ENCODE results near the gene DNAJB6.
A peak's percentile ranks its signal among the peaks of the same experiment; 100 is the strongest.

DNAJB6 gene

GRCh38 chr7:157437519-157438061 is 100.8 kb downstream of the DNAJB6 start:
- Histone ChIP-seq H3K18ac (ENCODE audit: low read length) (peak overlapping the region; percentile 68), H3K23ac (ENCODE audit: low read depth, low read length, poor library complexity) (peak overlapping the region; percentile 70), H3K79me1 (ENCODE audit: low read depth, low read length) (peaks cover 7% of the 10 kb centered on the region), H3K4me2 (ENCODE audit: insufficient read depth, low read length, poor library complexity, severe bottlenecking) (no peak overlapping the region), H3K27ac (replicated peaks; ENCODE audit: low read length) (no peak overlapping the region), H2BK120ac (ENCODE audit: low read depth, low read length) (no peak overlapping the region), H2AK5ac (ENCODE audit: low read depth, low read length) (peak overlapping the region; percentile 86), H3K27me3 (ENCODE audit: control insufficient read depth in 3 of 3, insufficient read depth in 3 of 3, low read depth in 1 of 3, low read length in 3 of 3) (peaks cover 0 to 3% (median 0%) of the 10 kb centered on the region in 3 experiments), H3K4me1 (ENCODE audit: control insufficient read depth in 2 of 2, insufficient read depth in 1 of 2, low read depth in 1 of 2, low read length in 2 of 2) (peaks cover 3 to 9% of the 10 kb centered on the region in 2 donors), H2BK5ac (ENCODE audit: low read length) (no peak overlapping the region), H2BK15ac (ENCODE audit: low read length) (peak overlapping the region; percentile 95), H3K9me3 (replicated peaks in 1 of 2; ENCODE audit: control insufficient read depth in 2 of 2, insufficient read depth in 1 of 2, low read depth in 1 of 2, low read length in 2 of 2) (peaks cover 12 to 16% of the 10 kb centered on the region in 2 donors), H4K91ac (ENCODE audit: low read depth, low read length, poor library complexity) (no peak overlapping the region), H3K36me3 (replicated peaks in 1 of 2; ENCODE audit: control insufficient read depth in 2 of 2, insufficient read depth in 2 of 2, low read length in 2 of 2) (peaks cover 0 to 4% of the 10 kb centered on the region in 2 donors), H4K8ac (ENCODE audit: low read depth, low read length) (peak overlapping the region; percentile 19), H2AFZ (ENCODE audit: low read length) (no peak overlapping the region), H3K4ac (ENCODE audit: low read length) (peak overlapping the region; percentile 14), H3K9ac (ENCODE audit: low read depth, low read length, poor library complexity) (no peak overlapping the region), H3K4me3 (ENCODE audit: low read length in 2 of 2) (no peak overlapping the region), H2BK12ac (ENCODE audit: low read length) (no peak overlapping the region), H3K14ac (ENCODE audit: low read length) (peak overlapping the region; percentile 87)
- no CpG with 5 or more reads among the region's 9 CpGs for WGBS, 2 donors (ENCODE audit: extremely low coverage in 2 of 2, insufficient read length in 2 of 2, insufficient replicate concordance in 1 of 2)
- DNase-seq (ENCODE audit: low spot score) = no peak

- H3K23ac ChIP-seq (ENCODE audit: low read depth, low read length, poor library complexity) = no peak overlapping the region
- H3K36me3 ChIP-seq (replicated peaks in 1 of 2; ENCODE audit: control insufficient read depth in 2 of 2, insufficient read depth in 2 of 2, low read length in 2 of 2) = peaks cover 0 to under 1% of the 10 kb centered on the region in 2 donors
- no peak overlapping the region for H2AFZ ChIP-seq (ENCODE audit: low read length)
- H3K79me1 ChIP-seq (ENCODE audit: low read depth, low read length) = peaks cover 4% of the 10 kb centered on the region
- H3K18ac ChIP-seq (ENCODE audit: low read length) = peak overlapping the region; percentile 60
- H3K27ac ChIP-seq (replicated peaks; ENCODE audit: low read length) = no peak overlapping the region
- H2BK12ac ChIP-seq (ENCODE audit: low read length) = no peak overlapping the region
- H2AK5ac ChIP-seq (ENCODE audit: low read depth, low read length) = peak overlapping the region; percentile 91
- no peak overlapping the region for H4K91ac ChIP-seq (ENCODE audit: low read depth, low read length, poor library complexity)
- H4K8ac ChIP-seq (ENCODE audit: low read depth, low read length) = no peak overlapping the region
- no peak overlapping the region for H3K4me3 ChIP-seq (ENCODE audit: low read length in 2 of 2)
- H3K4me1 ChIP-seq (ENCODE audit: control insufficient read depth in 2 of 2, insufficient read depth in 1 of 2, low read depth in 1 of 2, low read length in 2 of 2) = peaks cover 2 to 4% of the 10 kb centered on the region in 2 donors
- no peak overlapping the region for H3K14ac ChIP-seq (ENCODE audit: low read length)
- peak overlapping the region; percentile 60 for H2BK5ac ChIP-seq (ENCODE audit: low read length)
- H3K9me3 ChIP-seq (replicated peaks in 1 of 2; ENCODE audit: control insufficient read depth in 2 of 2, insufficient read depth in 1 of 2, low read depth in 1 of 2, low read length in 2 of 2) = peaks cover 15 to 24% of the 10 kb centered on the region in 2 donors
- peaks cover 0 to 1% (median 0%) of the 10 kb centered on the region in 3 experiments for H3K27me3 ChIP-seq (ENCODE audit: control insufficient read depth in 3 of 3, insufficient read depth in 3 of 3, low read depth in 1 of 3, low read length in 3 of 3)
- WGBS, 2 donors (ENCODE audit: extremely low coverage in 2 of 2, insufficient read length in 2 of 2, insufficient replicate concordance in 1 of 2) = no CpG with 5 or more reads among the region's 18 CpGs
- H3K4me2 ChIP-seq (ENCODE audit: insufficient read depth, low read length, poor library complexity, severe bottlenecking) = no peak overlapping the region
- no peak overlapping the region for H3K4ac ChIP-seq (ENCODE audit: low read length)
- H2BK15ac ChIP-seq (ENCODE audit: low read length) = peak overlapping the region; percentile 89
- no peak for DNase-seq (ENCODE audit: low spot score)
- H3K9ac ChIP-seq (ENCODE audit: low read depth, low read length, poor library complexity) = no peak overlapping the region
- no peak overlapping the region for H2BK120ac ChIP-seq (ENCODE audit: low read depth, low read length)
Observed at GRCh38 chr7:157438121-157439025, 101.6 kb downstream of the DNAJB6 start.

GRCh38 chr7:157439149-157439548 is 102.3 kb downstream of the DNAJB6 start:
- H4K8ac ChIP-seq (ENCODE audit: low read depth, low read length) = no peak overlapping the region
- no peak overlapping the region for H2BK5ac ChIP-seq (ENCODE audit: low read length)
- no peak overlapping the region for H2AK5ac ChIP-seq (ENCODE audit: low read depth, low read length)
- H3K27ac ChIP-seq (replicated peaks; ENCODE audit: low read length) = no peak overlapping the region
- peaks cover 2% of the 10 kb centered on the region for H3K79me1 ChIP-seq (ENCODE audit: low read depth, low read length)
- H3K18ac ChIP-seq (ENCODE audit: low read length) = no peak overlapping the region
- H3K4me3 ChIP-seq (ENCODE audit: low read length in 2 of 2) = no peak overlapping the region
- peak overlapping the region; percentile 77 for H3K14ac ChIP-seq (ENCODE audit: low read length)
- H3K23ac ChIP-seq (ENCODE audit: low read depth, low read length, poor library complexity) = peak overlapping the region; percentile 26
- no peak for DNase-seq (ENCODE audit: low spot score)
- H3K36me3 ChIP-seq (replicated peaks in 1 of 2; ENCODE audit: control insufficient read depth in 2 of 2, insufficient read depth in 2 of 2, low read length in 2 of 2) = no peaks in the 10 kb centered on the region
- no peak overlapping the region for H2AFZ ChIP-seq (ENCODE audit: low read length)
- peaks cover 2% of the 10 kb centered on the region in 2 donors for H3K4me1 ChIP-seq (ENCODE audit: control insufficient read depth in 2 of 2, insufficient read depth in 1 of 2, low read depth in 1 of 2, low read length in 2 of 2)
- no peak overlapping the region for H3K4me2 ChIP-seq (ENCODE audit: insufficient read depth, low read length, poor library complexity, severe bottlenecking)
- H2BK120ac ChIP-seq (ENCODE audit: low read depth, low read length) = no peak overlapping the region
- H3K4ac ChIP-seq (ENCODE audit: low read length) = no peak overlapping the region
- no CpG with 5 or more reads among the region's 6 CpGs for WGBS, 2 donors (ENCODE audit: extremely low coverage in 2 of 2, insufficient read length in 2 of 2, insufficient replicate concordance in 1 of 2)
- peak overlapping the region; percentile 39 for H3K9ac ChIP-seq (ENCODE audit: low read depth, low read length, poor library complexity)
- H3K27me3 ChIP-seq (ENCODE audit: control insufficient read depth in 3 of 3, insufficient read depth in 3 of 3, low read depth in 1 of 3, low read length in 3 of 3) = no peaks in the 10 kb centered on the region
- no peak overlapping the region for H2BK12ac ChIP-seq (ENCODE audit: low read length)
- H4K91ac ChIP-seq (ENCODE audit: low read depth, low read length, poor library complexity) = no peak overlapping the region
- no peak overlapping the region for H2BK15ac ChIP-seq (ENCODE audit: low read length)
- H3K9me3 ChIP-seq (replicated peaks in 1 of 2; ENCODE audit: control insufficient read depth in 2 of 2, insufficient read depth in 1 of 2, low read depth in 1 of 2, low read length in 2 of 2) = peaks cover 13 to 32% of the 10 kb centered on the region in 2 donors

DNA sequence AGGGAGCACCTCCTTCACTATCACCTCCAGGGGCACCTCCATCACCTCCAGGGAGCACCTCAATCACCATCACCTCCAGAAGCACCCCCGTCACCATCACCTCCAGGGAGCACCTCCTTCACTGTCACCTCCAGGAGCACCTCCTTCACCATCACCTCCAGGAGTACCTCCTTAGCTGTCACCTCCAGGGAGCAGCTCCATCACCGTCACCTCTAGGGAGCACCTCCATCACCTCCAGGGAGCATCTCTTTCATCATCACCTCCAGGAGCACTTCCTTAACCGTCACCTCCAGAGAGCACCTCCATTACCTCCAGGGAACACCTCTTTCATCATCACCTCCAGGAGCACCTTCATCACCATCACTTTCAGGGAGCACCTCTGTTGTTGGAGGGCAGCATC is 103.0 kb downstream of the DNAJB6 start:
- H3K4me1 ChIP-seq (ENCODE audit: control insufficient read depth in 2 of 2, insufficient read depth in 1 of 2, low read depth in 1 of 2, low read length in 2 of 2) = peaks cover 2% of the 10 kb centered on the region in 2 donors
- H3K4me2 ChIP-seq (ENCODE audit: insufficient read depth, low read length, poor library complexity, severe bottlenecking) = no peak overlapping the region
- WGBS, 2 donors (ENCODE audit: extremely low coverage in 2 of 2, insufficient read length in 2 of 2, insufficient replicate concordance in 1 of 2) = no CpG with 5 or more reads among the region's 3 CpGs
- H4K91ac ChIP-seq (ENCODE audit: low read depth, low read length, poor library complexity) = no peak overlapping the region
- H2BK120ac ChIP-seq (ENCODE audit: low read depth, low read length) = no peak overlapping the region
- no peak overlapping the region for H3K18ac ChIP-seq (ENCODE audit: low read length)
- no peak for DNase-seq (ENCODE audit: low spot score)
- H3K9ac ChIP-seq (ENCODE audit: low read depth, low read length, poor library complexity) = peak overlapping the region; percentile 5
- H2BK5ac ChIP-seq (ENCODE audit: low read length) = no peak overlapping the region
- H4K8ac ChIP-seq (ENCODE audit: low read depth, low read length) = no peak overlapping the region
- no peak overlapping the region for H2BK12ac ChIP-seq (ENCODE audit: low read length)
- H2AK5ac ChIP-seq (ENCODE audit: low read depth, low read length) = no peak overlapping the region
- H3K36me3 ChIP-seq (replicated peaks in 1 of 2; ENCODE audit: control insufficient read depth in 2 of 2, insufficient read depth in 2 of 2, low read length in 2 of 2) = no peaks in the 10 kb centered on the region
- no peak overlapping the region for H3K4ac ChIP-seq (ENCODE audit: low read length)
- no peak overlapping the region for H2AFZ ChIP-seq (ENCODE audit: low read length)
- no peak overlapping the region for H3K23ac ChIP-seq (ENCODE audit: low read depth, low read length, poor library complexity)
- H3K27ac ChIP-seq (replicated peaks; ENCODE audit: low read length) = no peak overlapping the region
- no peak overlapping the region for H2BK15ac ChIP-seq (ENCODE audit: low read length)
- H3K4me3 ChIP-seq (ENCODE audit: low read length in 2 of 2) = no peak overlapping the region
- peaks cover 11 to 33% of the 10 kb centered on the region in 2 donors for H3K9me3 ChIP-seq (replicated peaks in 1 of 2; ENCODE audit: control insufficient read depth in 2 of 2, insufficient read depth in 1 of 2, low read depth in 1 of 2, low read length in 2 of 2)
- peaks cover 2% of the 10 kb centered on the region for H3K79me1 ChIP-seq (ENCODE audit: low read depth, low read length)
- peak overlapping the region; percentile 15 for H3K14ac ChIP-seq (ENCODE audit: low read length)
- H3K27me3 ChIP-seq (ENCODE audit: control insufficient read depth in 3 of 3, insufficient read depth in 3 of 3, low read depth in 1 of 3, low read length in 3 of 3) = no peaks in the 10 kb centered on the region

All from neuronal stem cell (in vitro differentiated cells).